Neural progenitor cell (in vitro differentiated cells): ENCODE data around the gene RAD52.

Experiments
- EZH2 ChIP-seq: fragments of 200-600 bp; sonication (generic); IDR thresholded peaks from 2 replicates; pipeline ENCODE4 v1.6.1; 2017; ENCODE audit warnings: antibody characterized with exemption, mild to moderate bottlenecking, moderate library complexity
- TF ChIP-seq, protein P1 (sequence below): fragments of 200-600 bp; sonication (generic); IDR thresholded peaks from 2 replicates; pipeline ENCODE4 v1.5.1; 2017; ENCODE audit warnings: antibody characterized with exemption, mild to moderate bottlenecking

DNA sequence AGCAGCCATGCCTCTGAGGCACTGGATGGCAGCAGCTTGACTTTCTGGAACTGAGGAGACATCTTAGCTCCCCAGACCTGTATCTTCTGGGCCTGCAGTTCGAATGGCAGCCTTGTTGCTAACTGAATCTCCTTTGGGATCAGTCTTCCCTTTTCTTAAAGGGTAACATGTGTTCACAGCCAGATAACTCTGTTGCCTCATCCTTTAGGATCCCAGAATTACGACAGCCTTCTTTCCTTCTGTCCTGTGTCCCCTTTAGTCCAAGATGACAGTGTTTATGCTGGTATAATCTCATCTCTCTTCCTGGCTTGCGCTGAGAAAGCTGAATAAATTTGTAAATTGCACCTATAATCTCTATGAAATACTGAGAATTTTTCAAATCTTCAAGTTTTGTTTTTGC, 32.5 kb upstream of the RAD52 start:
- TF ChIP-seq, protein P1, sequence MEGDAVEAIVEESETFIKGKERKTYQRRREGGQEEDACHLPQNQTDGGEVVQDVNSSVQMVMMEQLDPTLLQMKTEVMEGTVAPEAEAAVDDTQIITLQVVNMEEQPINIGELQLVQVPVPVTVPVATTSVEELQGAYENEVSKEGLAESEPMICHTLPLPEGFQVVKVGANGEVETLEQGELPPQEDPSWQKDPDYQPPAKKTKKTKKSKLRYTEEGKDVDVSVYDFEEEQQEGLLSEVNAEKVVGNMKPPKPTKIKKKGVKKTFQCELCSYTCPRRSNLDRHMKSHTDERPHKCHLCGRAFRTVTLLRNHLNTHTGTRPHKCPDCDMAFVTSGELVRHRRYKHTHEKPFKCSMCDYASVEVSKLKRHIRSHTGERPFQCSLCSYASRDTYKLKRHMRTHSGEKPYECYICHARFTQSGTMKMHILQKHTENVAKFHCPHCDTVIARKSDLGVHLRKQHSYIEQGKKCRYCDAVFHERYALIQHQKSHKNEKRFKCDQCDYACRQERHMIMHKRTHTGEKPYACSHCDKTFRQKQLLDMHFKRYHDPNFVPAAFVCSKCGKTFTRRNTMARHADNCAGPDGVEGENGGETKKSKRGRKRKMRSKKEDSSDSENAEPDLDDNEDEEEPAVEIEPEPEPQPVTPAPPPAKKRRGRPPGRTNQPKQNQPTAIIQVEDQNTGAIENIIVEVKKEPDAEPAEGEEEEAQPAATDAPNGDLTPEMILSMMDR = no peak
- no peak for TF ChIP-seq EZH2
